Activated B cell treated with CpG ODN at 0.5 μM for 24 hours (primary cell): ENCODE results near the gene MAP3K6. TPM values are rescaled to one million over a fixed set of nuclear protein-coding genes. Genes with fewer than 3 reads are reported as not detected.

Source experiments
- ATAC-seq: fragments of 200-7000 bp; cut with Tn5 transposase; one replicate; pipeline ENCODE4 v1.10.0; 2021; ENCODE audit warnings: low read depth, mild to moderate bottlenecking, moderate library complexity
- CTCF ChIA-PET: fragments of 350-600 bp; sonication (Branson Sonifier 250); formaldehyde crosslinking; loops from one replicate; lab custom pipeline; 2021; ENCODE audit warnings: antibody characterized with exemption; lab: Charles Lee
- POLR2A ChIA-PET: fragments of 350-600 bp; sonication (Branson Sonifier 250); formaldehyde crosslinking; loops from one replicate; lab custom pipeline; 2021; ENCODE audit warnings: antibody characterized with exemption; lab: Charles Lee
- DNase-seq: peaks from one replicate; pipeline ENCODE4 v3.0.0; 2022
- H3K27ac Mint-ChIP-seq: one replicate; pipeline ENCODE4 v1.8.0; 2020; ENCODE audit warnings: mixed read lengths
- H3K27me3 Mint-ChIP-seq: one replicate; pipeline ENCODE4 v1.8.0; 2021; ENCODE audit warnings: mixed read lengths
- H3K36me3 Mint-ChIP-seq: one replicate; pipeline ENCODE4 v1.8.0; 2021; ENCODE audit warnings: low read depth, mixed read lengths
- H3K4me1 Mint-ChIP-seq: one replicate; pipeline ENCODE4 v1.8.0; 2021; ENCODE audit warnings: mixed read lengths
- H3K4me3 Mint-ChIP-seq: one replicate; pipeline ENCODE4 v1.8.0; 2020; ENCODE audit warnings: mild to moderate bottlenecking, mixed read lengths
- H3K9me3 Mint-ChIP-seq: one replicate; pipeline ENCODE4 v1.8.0; 2020; ENCODE audit warnings: mixed read lengths
- intact Hi-C: fragments of 100-400 bp; cut with micrococcal nuclease; formaldehyde crosslinking; loops from one replicate; pipeline ENCODE4 v1.15.1; 2024
- total RNA-seq: library from RNA; stranded (reverse); gene quantifications from 2 replicates; pipeline ENCODE4 v1.2.3, GENCODE V29; 2022
- TF ChIP-seq, protein P1 (sequence below): fragments of 200-600 bp; IDR thresholded peaks from one replicate; pipeline ENCODE4 v1.8.0; 2022; ENCODE audit warnings: antibody characterized with exemption, mild to moderate bottlenecking

The MAP3K6 gene
- total RNA-seq, 1 donor from 2014 or later = 4.6 TPM

DNA sequence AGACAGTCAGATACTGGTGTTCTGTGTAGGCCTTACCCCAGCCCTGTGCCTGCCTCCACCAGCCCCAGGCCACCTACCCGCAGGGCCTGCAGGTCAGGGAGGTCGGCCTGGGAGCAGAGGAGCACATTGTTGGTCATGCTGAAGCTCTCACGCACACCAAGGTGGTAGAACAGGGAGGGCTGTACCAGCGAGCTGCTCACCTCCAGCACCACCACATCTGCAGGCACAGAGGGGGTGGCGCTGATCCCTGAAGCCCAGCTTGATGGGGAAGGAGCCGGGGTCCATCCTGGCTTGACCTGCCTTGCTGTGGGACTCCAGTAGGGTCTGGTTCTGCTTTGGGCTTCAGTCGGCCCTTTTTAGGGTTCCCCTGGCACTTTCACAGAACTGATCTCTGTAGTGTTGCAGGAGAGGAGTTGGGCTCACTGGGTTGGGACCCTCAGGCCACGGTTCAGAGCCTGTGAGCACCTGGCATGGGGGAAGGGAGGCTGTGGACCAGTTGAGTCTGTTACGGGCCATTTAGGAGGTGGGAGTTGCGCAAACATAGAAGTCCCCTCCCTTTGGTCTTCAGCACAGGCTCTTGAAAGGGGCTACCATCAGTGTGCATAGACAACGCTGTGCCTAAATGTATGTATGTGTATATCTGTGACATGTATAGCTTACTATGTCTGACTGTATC is 1.9 kb downstream of the MAP3K6 start:
- POLR2A ChIA-PET = interaction anchor here (0.6 to 3.6 kb wide), 11 partner anchors 8 to 294 kb away, joined by 3 to 22 read pairs (median 5); partner anchors contain the start of genes AHDC1, CD164L2, SYTL1 and TMEM222
- H3K27ac Mint-ChIP-seq = no peak overlapping the region

DNA sequence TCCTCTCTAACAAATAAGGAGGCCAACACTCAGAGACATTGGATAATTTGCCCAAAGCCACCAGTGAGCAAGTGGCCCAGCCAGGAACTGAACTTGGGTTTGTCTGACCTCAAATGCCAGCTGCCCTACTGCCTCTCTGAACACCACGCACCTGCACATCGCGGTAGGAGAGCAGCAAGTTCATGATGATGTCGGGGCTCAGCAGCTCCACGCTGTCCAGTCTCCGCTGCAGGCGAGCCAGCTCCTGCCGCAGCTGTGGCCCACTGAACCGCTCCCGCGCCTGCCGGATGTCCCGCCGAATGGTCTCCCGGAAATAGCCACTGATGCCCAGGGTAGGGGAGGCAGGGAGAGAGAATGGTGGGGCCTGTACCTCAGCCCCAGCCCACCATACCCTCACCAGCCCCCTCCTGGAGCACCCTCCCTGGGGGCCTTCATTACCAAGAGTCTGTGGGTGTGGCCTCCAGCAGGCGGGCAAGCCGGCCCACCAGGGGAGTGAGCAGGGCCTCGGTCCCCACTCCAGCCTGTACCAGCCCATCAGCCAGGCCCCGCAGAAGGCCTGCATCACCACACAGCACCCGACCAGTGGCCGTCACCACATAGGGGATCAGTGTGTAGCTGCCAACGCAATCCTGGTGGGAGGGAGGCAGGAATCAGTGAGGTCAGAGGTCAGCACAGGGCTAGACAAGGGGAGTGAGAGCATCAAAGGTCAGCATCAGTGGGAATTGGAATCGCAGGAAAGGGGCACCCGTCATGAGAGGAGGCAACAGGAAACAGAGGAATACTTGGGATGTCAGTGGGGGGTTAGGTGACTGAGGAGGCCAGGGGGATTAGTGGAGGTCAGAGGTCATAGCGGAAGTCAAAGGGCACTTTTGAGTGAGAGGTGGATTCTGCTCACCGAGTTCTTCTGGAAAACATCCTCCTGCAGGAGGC is 2.7 kb downstream of the MAP3K6 start:
- Mint-ChIP-seq H3K27me3 (no peaks in the 10 kb centered on the region), H3K9me3 (no peaks in the 10 kb centered on the region), H3K27ac (no peak overlapping the region), H3K36me3 (no peaks in the 10 kb centered on the region), H3K4me3 (no peak overlapping the region), H3K4me1 (peaks cover 54% of the 10 kb centered on the region)
- DNase-seq (no peak), ATAC-seq (no peak)
- TF ChIP-seq, protein P1, sequence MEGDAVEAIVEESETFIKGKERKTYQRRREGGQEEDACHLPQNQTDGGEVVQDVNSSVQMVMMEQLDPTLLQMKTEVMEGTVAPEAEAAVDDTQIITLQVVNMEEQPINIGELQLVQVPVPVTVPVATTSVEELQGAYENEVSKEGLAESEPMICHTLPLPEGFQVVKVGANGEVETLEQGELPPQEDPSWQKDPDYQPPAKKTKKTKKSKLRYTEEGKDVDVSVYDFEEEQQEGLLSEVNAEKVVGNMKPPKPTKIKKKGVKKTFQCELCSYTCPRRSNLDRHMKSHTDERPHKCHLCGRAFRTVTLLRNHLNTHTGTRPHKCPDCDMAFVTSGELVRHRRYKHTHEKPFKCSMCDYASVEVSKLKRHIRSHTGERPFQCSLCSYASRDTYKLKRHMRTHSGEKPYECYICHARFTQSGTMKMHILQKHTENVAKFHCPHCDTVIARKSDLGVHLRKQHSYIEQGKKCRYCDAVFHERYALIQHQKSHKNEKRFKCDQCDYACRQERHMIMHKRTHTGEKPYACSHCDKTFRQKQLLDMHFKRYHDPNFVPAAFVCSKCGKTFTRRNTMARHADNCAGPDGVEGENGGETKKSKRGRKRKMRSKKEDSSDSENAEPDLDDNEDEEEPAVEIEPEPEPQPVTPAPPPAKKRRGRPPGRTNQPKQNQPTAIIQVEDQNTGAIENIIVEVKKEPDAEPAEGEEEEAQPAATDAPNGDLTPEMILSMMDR = no peak
- CTCF ChIA-PET = no interaction called here
- intact Hi-C loops = loop anchor here (2.0 to 10.0 kb wide), 2 partner anchors 41 to 1079 kb away; partner anchors contain the start of genes SH3BGRL3 and TMEM222
- POLR2A ChIA-PET = interaction anchor here (1.1 to 3.6 kb wide), 2 partner anchors 8 to 21 kb away, joined by 3 to 22 read pairs; no protein-coding TSS in a partner anchor

More for the DNA sequence above, 1.9 kb downstream of the MAP3K6 start:
- Mint-ChIP-seq H3K4me1 (peaks cover 54% of the 10 kb centered on the region), H3K4me3 (peak overlapping the region; percentile 91), H3K36me3 (no peaks in the 10 kb centered on the region), H3K9me3 (no peaks in the 10 kb centered on the region), H3K27me3 (no peaks in the 10 kb centered on the region)
- TF ChIP-seq, protein P1 = no peak
- intact Hi-C loops = loop anchor here (1.0 to 10.0 kb wide), 5 partner anchors 8 to 1080 kb away; partner anchors contain the start of genes GPR3, SH3BGRL3 and TMEM222
- no peak for DNase-seq
- CTCF ChIA-PET = interaction anchor here (0.6 to 2.5 kb wide), 7 partner anchors 18 to 361 kb away, joined by 3 to 24 read pairs (median 6); no protein-coding TSS in a partner anchor
- no peak for ATAC-seq

DNA sequence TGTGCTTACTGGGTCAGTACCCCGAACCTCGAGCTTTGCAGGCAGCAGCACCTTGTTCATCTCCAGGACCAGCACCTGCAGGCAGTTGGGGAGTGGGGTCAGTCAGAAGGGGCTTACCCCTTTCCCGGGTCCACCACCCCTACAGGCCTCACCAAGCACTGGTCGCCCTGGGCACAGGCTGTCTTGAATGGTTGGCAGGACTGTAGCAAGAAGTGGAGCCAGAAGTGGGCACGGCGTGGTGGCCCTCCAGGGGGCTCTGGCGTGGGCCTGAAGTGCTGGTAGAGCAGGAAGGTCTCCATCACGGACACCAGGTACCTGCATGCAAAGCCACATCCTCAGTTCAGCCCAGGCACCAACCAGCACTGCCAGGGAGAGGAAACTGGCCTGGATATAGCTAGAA is 5.2 kb downstream of the MAP3K6 start:
- H3K36me3 Mint-ChIP-seq = no peaks in the 10 kb centered on the region
- TF ChIP-seq, protein P1 = no peak
- ChIA-PET POLR2A (interaction anchor here (1.7 to 2.0 kb wide), 2 partner anchors 13 to 20 kb away, joined by 4 to 10 read pairs; partner anchors contain the start of gene SYTL1), CTCF (interaction anchor here (1.2 to 2.3 kb wide), 4 partner anchors 19 to 245 kb away, joined by 5 to 9 read pairs (median 7); partner anchors contain the start of gene SYTL1)
- DNase-seq (no peak), ATAC-seq (no peak)
- peaks cover 54% of the 10 kb centered on the region for H3K4me1 Mint-ChIP-seq
- intact Hi-C loops = loop anchor here (10.0 kb wide), 1 partner anchor 1077 kb away; the partner anchor contains the start of gene SH3BGRL3
- H3K4me3 Mint-ChIP-seq = no peak overlapping the region
- H3K9me3 Mint-ChIP-seq = no peaks in the 10 kb centered on the region
- H3K27ac Mint-ChIP-seq = no peak overlapping the region
- H3K27me3 Mint-ChIP-seq = no peaks in the 10 kb centered on the region

DNA sequence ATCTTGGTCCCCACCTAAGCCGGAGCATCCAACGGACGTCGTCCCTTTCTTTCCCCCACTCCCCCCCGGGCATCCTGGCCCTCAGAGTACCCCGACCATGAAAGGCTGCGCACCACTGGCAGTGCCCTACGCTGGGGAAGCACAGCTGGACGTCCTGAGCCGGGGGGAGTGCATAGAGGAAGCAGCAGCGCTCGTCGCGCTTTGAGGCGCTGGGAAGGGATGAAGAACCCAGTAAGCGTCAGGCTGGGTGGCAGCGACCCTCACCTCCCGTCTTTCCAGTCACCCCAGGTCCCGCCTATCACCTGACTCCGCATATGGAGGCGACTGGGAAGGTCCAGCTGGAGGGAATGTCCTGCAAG is 5.7 kb downstream of the MAP3K6 start:
- Mint-ChIP-seq H3K4me3 (peak overlapping the region; percentile 84), H3K4me1 (peaks cover 57% of the 10 kb centered on the region), H3K9me3 (no peaks in the 10 kb centered on the region), H3K36me3 (no peaks in the 10 kb centered on the region), H3K27ac (peak overlapping the region; percentile 35), H3K27me3 (no peaks in the 10 kb centered on the region)
- intact Hi-C loops = loop anchor here (10.0 kb wide), 1 partner anchor 1076 kb away; the partner anchor contains the start of gene SH3BGRL3
- POLR2A ChIA-PET = interaction anchor here (0.6 to 1.7 kb wide), 2 partner anchors 12 to 301 kb away, joined by 4 to 7 read pairs; no protein-coding TSS in a partner anchor
- CTCF ChIA-PET = interaction anchor here (1.8 to 2.3 kb wide), 3 partner anchors 19 to 28 kb away, joined by 5 to 9 read pairs (median 9); partner anchors contain the start of gene SYTL1
- no peak for DNase-seq
- no peak for ATAC-seq
- TF ChIP-seq, protein P1 = no peak
